Neutrophil (primary cell): ENCODE results near the gene THBS4.

Experiments used
- H3K27ac ChIP-seq: fragments of 200-600 bp; sonication (generic); 2 replicates; pipeline ENCODE4 v1.5.1; 2016; ENCODE audit warnings: mild to moderate bottlenecking, moderate library complexity
- H3K27me3 ChIP-seq: fragments of 200-600 bp; sonication (generic); 2 replicates; pipeline ENCODE4 v1.6.0; 2016; ENCODE audit warnings: mild to moderate bottlenecking
- H3K36me3 ChIP-seq: fragments of 200-600 bp; sonication (generic); 2 replicates; pipeline ENCODE4 v1.5.1; 2017
- H3K4me1 ChIP-seq, 2 experiments: fragments of 200-600 bp in 1 of 2; sonication (generic) in 1 of 2; 1 replicate in 1 of 2; 2 replicates in 1 of 2; pipeline versions ENCODE4 v1.5.1 to v1.6.1; 2013 to 2016; ENCODE audit warnings: low read depth in 1 of 2, low read length in 1 of 2, mild to moderate bottlenecking in 1 of 2, moderate library complexity in 1 of 2; ENCODE audit not compliant: control insufficient read depth in 1 of 2, insufficient read depth in 1 of 2
- H3K4me3 ChIP-seq, 2 experiments: fragments of 200-600 bp in 1 of 2; sonication (generic) in 1 of 2; 1 replicate in 1 of 2; 2 replicates in 1 of 2; pipeline ENCODE4 v1.5.1; 2013 to 2016; ENCODE audit warnings: low read depth in 1 of 2, low read length in 1 of 2, mild to moderate bottlenecking in 1 of 2, moderate library complexity in 1 of 2
- H3K9me3 ChIP-seq: fragments of 200-600 bp; sonication (generic); 2 replicates; pipeline ENCODE4 v1.5.1; 2016
- CTCF ChIP-seq: fragments of 200-600 bp; sonication (generic); IDR thresholded peaks from 2 replicates; pipeline ENCODE4 v1.5.1; 2016; ENCODE audit warnings: antibody characterized with exemption

Gene THBS4

GRCh38 chr5:80117446-80117845 is 82.3 kb downstream of the THBS4 start:
- Histone ChIP-seq H3K27ac (no peak overlapping the region), H3K4me1 (peaks cover under 1 to 4% of the 10 kb centered on the region in 2 experiments), H3K36me3 (no peaks in the 10 kb centered on the region), H3K9me3 (no peaks in the 10 kb centered on the region), H3K27me3 (no peaks in the 10 kb centered on the region), H3K4me3 (no peak overlapping the region)
- no peak for TF ChIP-seq CTCF

DNA sequence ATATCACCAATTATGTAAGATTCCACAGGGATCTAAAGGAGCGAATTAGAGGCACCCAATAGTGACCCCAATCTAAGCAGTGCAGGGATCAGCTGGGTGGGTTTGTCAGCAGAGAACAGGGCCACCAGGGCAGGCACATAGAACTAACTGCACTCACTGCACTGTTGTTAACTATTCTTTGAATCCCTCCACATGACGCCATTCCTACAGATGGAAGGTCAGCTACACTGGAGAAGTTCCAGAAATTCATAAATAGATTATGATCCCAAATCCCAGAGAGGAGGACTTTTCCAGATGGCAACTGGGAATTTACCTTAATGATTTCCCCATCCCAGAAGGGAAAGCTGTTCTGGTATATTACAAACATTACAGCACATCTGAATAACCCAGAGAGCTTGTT is 84.2 kb downstream of the THBS4 start:
- Histone ChIP-seq H3K36me3 (no peaks in the 10 kb centered on the region), H3K4me1 (peaks cover 7 to 9% of the 10 kb centered on the region in 2 experiments), H3K4me3 (no peak overlapping the region), H3K9me3 (no peaks in the 10 kb centered on the region), H3K27ac (no peak overlapping the region), H3K27me3 (no peaks in the 10 kb centered on the region)
- TF ChIP-seq CTCF, result no peak

DNA sequence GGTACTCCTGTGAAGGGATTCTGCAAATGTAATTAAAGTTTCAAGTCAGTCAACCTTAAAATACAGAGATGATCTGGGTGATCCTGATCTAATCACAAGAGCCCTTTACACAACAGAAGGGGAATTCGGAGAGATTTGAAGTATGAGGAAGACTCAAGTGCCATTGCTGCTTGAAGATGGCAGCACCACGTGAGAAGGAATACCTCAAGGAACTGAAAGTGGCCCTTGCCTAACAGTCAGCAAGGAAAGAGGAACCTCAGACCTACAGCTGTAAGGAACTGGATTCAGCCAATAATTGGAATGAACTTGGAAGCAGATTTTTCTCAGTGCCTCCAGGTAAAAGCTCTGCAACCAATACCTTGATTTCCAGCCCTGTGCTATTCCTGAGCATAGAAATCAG is 87.4 kb downstream of the THBS4 start:
- Histone ChIP-seq H3K4me3 (no peak overlapping the region), H3K27me3 (no peaks in the 10 kb centered on the region), H3K4me1 (peaks cover 18 to 27% of the 10 kb centered on the region in 2 experiments), H3K36me3 (no peaks in the 10 kb centered on the region), H3K9me3 (no peaks in the 10 kb centered on the region), H3K27ac (no peak overlapping the region)
- TF ChIP-seq CTCF, result no peak

DNA sequence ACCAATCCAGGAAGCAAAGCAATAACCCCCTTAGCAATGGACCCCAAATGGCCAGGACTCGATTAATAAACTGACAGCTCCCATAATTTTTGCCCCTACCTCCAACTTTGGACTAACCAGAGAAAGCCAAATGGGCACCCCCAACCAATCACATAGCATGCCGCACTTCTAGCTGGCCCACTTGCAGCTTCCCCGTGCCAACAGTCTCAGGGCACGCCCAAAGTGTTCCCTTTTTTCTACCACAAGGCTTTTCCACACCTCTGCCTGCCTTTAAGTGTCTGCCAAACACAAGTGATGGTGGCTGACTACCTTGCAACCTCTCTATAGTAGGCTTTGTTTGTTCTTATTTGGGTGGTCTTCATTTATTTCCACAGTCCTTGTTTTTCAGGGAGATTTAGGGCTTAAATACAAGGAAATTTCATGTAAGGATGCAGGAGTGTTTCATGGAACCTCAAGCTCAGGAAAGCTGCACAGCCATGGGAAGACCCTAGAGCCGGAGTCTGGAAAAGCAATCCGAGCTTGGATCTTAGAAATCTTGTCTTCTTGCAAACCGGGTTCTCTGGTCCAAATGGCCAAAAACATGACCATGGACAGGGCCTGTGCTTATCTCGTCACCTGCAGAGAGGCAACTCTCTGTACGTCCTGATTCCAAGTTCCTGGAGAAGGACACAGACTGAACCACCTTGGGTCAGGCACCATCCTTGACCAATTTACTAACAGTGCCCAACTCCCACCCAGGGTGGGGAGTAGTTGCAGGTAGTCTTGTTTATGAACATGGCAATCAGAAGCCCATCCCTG is 89.2 kb downstream of the THBS4 start:
- H3K27ac ChIP-seq, result no peak overlapping the region
- H3K4me1 ChIP-seq, result peaks cover 18 to 37% of the 10 kb centered on the region in 2 experiments
- H3K4me3 ChIP-seq, result no peak overlapping the region
- H3K27me3 ChIP-seq, result no peaks in the 10 kb centered on the region
- no peaks in the 10 kb centered on the region for H3K36me3 ChIP-seq
- no peaks in the 10 kb centered on the region for H3K9me3 ChIP-seq
- no peak for TF ChIP-seq CTCF

DNA sequence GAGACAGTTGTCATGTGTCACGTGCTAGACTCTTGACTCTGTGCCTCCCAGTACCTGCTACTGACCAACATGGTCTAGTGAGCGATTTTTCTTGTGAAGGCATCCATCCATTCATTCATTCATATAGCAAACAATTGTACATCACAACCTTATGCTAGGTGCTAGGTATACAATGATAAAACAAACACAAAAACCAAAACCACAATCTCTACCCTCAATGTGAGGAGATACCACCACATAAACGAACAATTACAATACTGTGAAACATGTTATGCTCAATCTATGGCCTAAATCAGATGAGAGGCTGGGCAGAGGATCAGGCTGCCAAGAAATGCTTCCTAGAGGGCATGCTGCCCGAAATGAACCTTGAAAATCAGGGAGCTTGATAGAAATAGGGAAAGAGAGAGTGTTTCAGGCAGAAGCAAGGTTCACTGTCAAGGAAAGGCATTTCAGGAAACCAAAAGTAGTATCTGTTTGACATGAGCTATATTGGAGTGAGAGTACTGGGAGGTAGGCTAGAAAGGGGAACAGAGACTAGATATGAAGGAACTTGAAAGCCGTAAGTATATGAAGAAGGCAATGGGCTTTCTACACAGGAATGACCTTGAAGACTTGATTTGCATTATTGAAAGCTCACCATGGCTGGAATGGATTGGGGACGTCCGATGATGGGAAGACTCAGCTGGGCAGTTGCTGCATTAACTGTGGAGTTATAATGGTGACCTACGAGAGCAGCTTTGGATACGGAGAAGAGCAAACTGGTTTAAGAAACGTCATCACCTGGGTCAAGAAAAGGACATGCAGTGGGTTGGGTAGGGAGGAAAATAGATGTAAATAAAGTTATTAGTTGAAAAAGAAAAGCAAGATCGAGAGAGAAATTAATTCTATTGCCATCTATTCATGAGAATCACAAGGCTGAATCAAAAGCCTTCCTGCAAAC is 90.1 kb downstream of the THBS4 start:
- H3K9me3 ChIP-seq, result no peaks in the 10 kb centered on the region
- no peak overlapping the region for H3K27ac ChIP-seq
- H3K36me3 ChIP-seq, result no peaks in the 10 kb centered on the region
- H3K4me3 ChIP-seq, result no peak overlapping the region
- H3K27me3 ChIP-seq, result no peaks in the 10 kb centered on the region
- TF ChIP-seq CTCF, result no peak
- H3K4me1 ChIP-seq, result peaks cover 18 to 37% of the 10 kb centered on the region in 2 experiments
